GM12878 (cell line): ENCODE measurements around the gene RPL13A. TPM values are rescaled to one million over a fixed set of nuclear protein-coding genes. Genes with fewer than 3 reads are reported as not detected.

ENCODE experiments used
- ATAC-seq: fragments of 200-7000 bp; cut with Tn5 transposase; 3 replicates; pipeline ENCODE4 v1.9.1; 2020; ENCODE audit warnings: mild to moderate bottlenecking, moderate library complexity
- BruUV-seq: library from RNA; stranded (reverse); fragments of 400-500 nt; replicated peaks from 2 replicates; lab custom pipeline; 2021; lab: Mats Ljungman, UMichigan
- CTCF ChIA-PET: fragments of 300-600 bp; sonication (Branson Sonifier 250); formaldehyde crosslinking; extraction: SDS; loops from one replicate; lab custom pipeline; 2021; ENCODE audit warnings: inconsistent platforms; lab: Yijun Ruan, JAX
- POLR2A ChIA-PET: fragments of 350-600 bp; formaldehyde crosslinking; extraction: SDS; loops from one replicate; lab custom pipeline; 2021; ENCODE audit warnings: inconsistent platforms; lab: Charles Lee
- RAD21 ChIA-PET: fragments of 300-600 bp; sonication (Branson Sonifier 250); formaldehyde crosslinking; loops from one replicate; lab custom pipeline; 2023; ENCODE audit warnings: antibody characterized with exemption; ENCODE audit not compliant: unreplicated experiment; lab: Charles Lee
- SMC1A ChIA-PET: fragments of 300-600 bp; sonication (Branson Sonifier 250); formaldehyde crosslinking; loops from one replicate; lab custom pipeline; 2023; ENCODE audit not compliant: unreplicated experiment, uncharacterized antibody; lab: Charles Lee
- DNase-seq: peaks from one replicate; pipeline ENCODE4 v3.0.0-alpha.2; 2011; ENCODE audit warnings: low read depth, low spot score
- FAIRE-seq: peaks from 3 replicates; lab custom pipeline; 2011; peaks lifted over from hg19 to GRCh38; lab: Jason Lieb, UNC
- H2AFZ ChIP-seq: 2 replicates; pipeline ENCODE4 v1.6.0; 2011; ENCODE audit warnings: low read depth, low read length, control low read depth; ENCODE audit not compliant: control insufficient read depth
- H3K27ac ChIP-seq: 2 replicates; pipeline ENCODE4 v1.5.1; 2011; ENCODE audit warnings: control low read depth; ENCODE audit not compliant: control insufficient read depth, insufficient read depth
- H3K27me3 ChIP-seq, 2 experiments: replicated peaks in 1 of 2; 2 replicates each; pipeline versions ENCODE4 v1.6.0 to v1.6.1; 2011; ENCODE audit warnings: low read length in 1 of 2; ENCODE audit not compliant: control insufficient read depth in 2 of 2, insufficient read depth in 2 of 2
- H3K36me3 ChIP-seq, 2 experiments: 2 replicates each; pipeline ENCODE4 v1.5.1; 2011; ENCODE audit warnings: low read length in 1 of 2; ENCODE audit not compliant: control insufficient read depth in 2 of 2, insufficient read depth in 2 of 2
- H3K4me1 ChIP-seq: 2 replicates; pipeline ENCODE4 v1.6.1; 2011; ENCODE audit warnings: mild to moderate bottlenecking, low read length, moderate library complexity, mixed read lengths; ENCODE audit not compliant: control insufficient read depth, insufficient read depth
- H3K4me2 ChIP-seq: 2 replicates; pipeline ENCODE4 v1.6.0; 2011; ENCODE audit warnings: control low read depth; ENCODE audit not compliant: control insufficient read depth, insufficient read depth
- H3K4me3 ChIP-seq: fragments of 200-600 bp; sonication (generic); 2 replicates; pipeline ENCODE4 v1.5.1; 2016
- H3K79me2 ChIP-seq: 2 replicates; pipeline ENCODE4 v1.6.0; 2011; ENCODE audit warnings: low read length; ENCODE audit not compliant: control insufficient read depth, insufficient read depth
- H3K9ac ChIP-seq: 2 replicates; pipeline ENCODE4 v1.8.0; 2011; ENCODE audit warnings: low read length, control low read depth, mixed read lengths; ENCODE audit not compliant: control insufficient read depth, insufficient read depth
- H3K9me3 ChIP-seq: replicated peaks from 3 replicates; pipeline ENCODE4 v1.5.1; 2011; ENCODE audit warnings: mild to moderate bottlenecking, low read length; ENCODE audit not compliant: control insufficient read depth, insufficient read depth
- H4K20me1 ChIP-seq: 2 replicates; pipeline ENCODE4 v1.6.0; 2011; ENCODE audit not compliant: control insufficient read depth, insufficient read depth
- ATF7 ChIP-seq: fragments of 450-650 bp; IDR thresholded peaks from 2 replicates; pipeline ENCODE4 v1.6.1; 2016; ENCODE audit warnings: low read depth, mild to moderate bottlenecking
- CHD4 ChIP-seq: fragments of 200-600 bp; sonication (generic); IDR thresholded peaks from 2 replicates; pipeline ENCODE4 v1.6.1; 2016; ENCODE audit warnings: mild to moderate bottlenecking
- KAT2A ChIP-seq: conservative IDR thresholded peaks from 2 replicates; pipeline ENCODE4 v1.6.1; 2011; ENCODE audit warnings: low read depth, low read length; ENCODE audit not compliant: control insufficient read depth
- LARP7 ChIP-seq: fragments of 450-650 bp; IDR thresholded peaks from 2 replicates; pipeline ENCODE4 v1.6.1; 2017; ENCODE audit warnings: mild to moderate bottlenecking
- MYB ChIP-seq: fragments of 150-350 bp; IDR thresholded peaks from 2 replicates; pipeline ENCODE4 v1.6.1; 2014; ENCODE audit warnings: mild to moderate bottlenecking, low read depth, low read length, borderline replicate concordance
- POU2F2 ChIP-seq: IDR thresholded peaks from 3 replicates; pipeline ENCODE4 v1.6.1; 2011; ENCODE audit warnings: low read depth, mild to moderate bottlenecking, low read length, borderline replicate concordance
- RAD51 ChIP-seq: fragments of 450-650 bp; IDR thresholded peaks from 2 replicates; pipeline ENCODE4 v1.6.1; 2016; ENCODE audit warnings: moderate library complexity, mild to moderate bottlenecking, inconsistent platforms
- RCOR1 ChIP-seq: conservative IDR thresholded peaks from 2 replicates; pipeline ENCODE4 v1.6.1; 2012; ENCODE audit warnings: low read depth, low read length, improper control_type of control experiment
- SIN3A ChIP-seq: IDR thresholded peaks from 2 replicates; pipeline ENCODE4 v1.6.1; 2012; ENCODE audit warnings: low read depth, low read length, improper control_type of control experiment
- TCF3 ChIP-seq: IDR thresholded peaks from 2 replicates; pipeline ENCODE4 v1.6.1; 2012; ENCODE audit warnings: low read depth, mild to moderate bottlenecking, low read length, borderline replicate concordance; ENCODE audit not compliant: insufficient read depth
- WGBS: methylation state at CpG from one replicate; pipeline ENCODE4 v1.1.6; 2016; ENCODE audit warnings: low lambda C conversion rate; ENCODE audit not compliant: insufficient replicate concordance, insufficient coverage; ENCODE audit errors: missing lambda C conversion rate; 5-methylcytosine and 5-hydroxymethylcytosine counted together
- in situ Hi-C: fragments of 300-500 bp; cut with MboI; formaldehyde crosslinking; loops from 9 replicates; pipeline ENCODE4 v1.14.3; 2018; ENCODE audit warnings: mixed read lengths
- intact Hi-C: fragments of 100-400 bp; cut with micrococcal nuclease; formaldehyde crosslinking; loops from one replicate; pipeline ENCODE4 v1.14.2; 2022; ENCODE audit not compliant: unreplicated experiment
- polyA plus RNA-seq, 11 experiments: library from polyadenylated mRNA; depleted of rRNA in 4 of 11; unstranded in 6 of 11; stranded (reverse) in 5 of 11; fragments of >200 nt; fragmentation: Nextera tagmentation in 4 of 11; fragmentation: Illumina TruSeq in 1 of 11; extraction: Ambion mirVana in 4 of 11; extraction: Trizol in 1 of 11; gene quantifications; 1 replicate in 1 of 11; 2 replicates in 10 of 11; pipeline versions ENCODE4 v1.2.1 to v1.2.3, GENCODE V29; 2011 to 2016; ENCODE audit warnings: inconsistent platforms in 2 of 11, missing spikeins in 2 of 11, low read depth in 1 of 11
- total RNA-seq, 4 experiments: library from RNA; depleted of rRNA in 3 of 4; stranded (reverse); fragments of >200 nt in 3 of 4; fragmentation: Illumina TruSeq in 1 of 4; extraction: Trizol in 1 of 4; gene quantifications; 2 replicates each; pipeline versions ENCODE4 v1.2.1 to v1.2.3, GENCODE V29; 2013 to 2021
- TF ChIP-seq, protein P1 (sequence below): fragments of 450-650 bp; IDR thresholded peaks from 2 replicates; pipeline ENCODE4 v1.6.1; 2017; ENCODE audit warnings: mild to moderate bottlenecking, moderate library complexity

The RPL13A gene
- total and polyA plus RNA-seq, 10 of the 15 experiments (the other 5 are each of a cell fraction or from before 2014, with no cell fraction given): 1,426 to 8,961 (median 4,266) TPM

DNA sequence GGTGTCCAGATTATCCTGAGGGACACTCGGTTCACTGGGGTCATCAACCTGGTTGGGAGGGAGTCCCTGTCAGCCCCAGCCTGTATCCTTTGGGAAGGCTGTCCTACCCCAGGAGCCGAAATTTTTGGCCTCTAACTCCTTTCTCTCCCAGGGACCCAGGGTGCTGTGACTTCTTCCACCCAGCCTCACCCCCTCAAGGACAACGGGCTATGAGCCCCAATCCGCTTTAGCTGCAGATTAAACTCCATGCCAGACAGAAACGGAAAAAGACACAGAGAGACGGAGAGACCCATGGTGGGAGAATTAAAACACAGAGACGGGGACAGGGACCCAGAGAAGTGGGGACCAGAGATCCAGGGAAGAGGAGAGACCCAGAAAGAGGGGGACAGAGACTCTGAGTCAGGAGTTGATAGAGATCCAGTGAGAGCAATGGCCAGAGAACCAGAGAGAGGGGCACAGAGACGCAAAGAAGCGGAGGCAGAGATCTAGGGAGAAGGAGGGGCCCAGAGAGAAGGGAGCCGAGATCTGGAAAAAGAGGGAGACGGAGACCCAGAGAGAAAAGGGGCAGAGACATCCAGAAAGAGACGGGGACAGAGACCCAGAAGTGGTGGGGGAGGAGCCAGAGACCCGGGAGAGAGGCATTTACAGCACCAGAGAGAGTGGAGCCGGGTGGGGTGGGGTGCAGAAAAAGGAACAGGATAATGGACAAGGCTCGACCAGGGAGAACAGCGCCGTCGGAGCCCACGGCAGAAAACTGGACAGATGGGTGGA, 46.8 kb upstream of the RPL13A start:
- Histone ChIP-seq H3K9ac (no peak overlapping the region), H3K4me3 (no peak overlapping the region), H3K9me3 (no peaks in the 10 kb centered on the region), H3K4me1 (no peaks in the 10 kb centered on the region), H4K20me1 (no peaks in the 10 kb centered on the region), H3K27ac (no peak overlapping the region), H2AFZ (no peak overlapping the region), H3K79me2 (no peaks in the 10 kb centered on the region), H3K36me3 (no peaks in the 10 kb centered on the region), H3K4me2 (no peak overlapping the region), H3K27me3 (peaks cover 12 to 31% of the 10 kb centered on the region in 2 experiments)
- WGBS: 29% methylated on average over 19 of the region's 19 CpGs
- ChIA-PET RAD21 (no interaction called here), CTCF (interaction anchor here (1.0 to 1.3 kb wide), 3 partner anchors 11 to 49 kb away, joined by 4 to 5 read pairs (median 4); partner anchors contain the start of gene PIH1D1), SMC1A (interaction anchor here (1.3 to 1.6 kb wide), 3 partner anchors 21 to 49 kb away, joined by 3 to 5 read pairs (median 3); no protein-coding TSS in a partner anchor), POLR2A (no interaction called here)
- in situ Hi-C loops: no loop called here
- TF ChIP-seq CHD4: no peak
- TF ChIP-seq ATF7: no peak
- TF ChIP-seq RCOR1: no peak
- TF ChIP-seq RAD51: no peak
- no peak for TF ChIP-seq LARP7
- no peak for TF ChIP-seq POU2F2
- TF ChIP-seq TCF3: no peak
- TF ChIP-seq, protein P1, sequence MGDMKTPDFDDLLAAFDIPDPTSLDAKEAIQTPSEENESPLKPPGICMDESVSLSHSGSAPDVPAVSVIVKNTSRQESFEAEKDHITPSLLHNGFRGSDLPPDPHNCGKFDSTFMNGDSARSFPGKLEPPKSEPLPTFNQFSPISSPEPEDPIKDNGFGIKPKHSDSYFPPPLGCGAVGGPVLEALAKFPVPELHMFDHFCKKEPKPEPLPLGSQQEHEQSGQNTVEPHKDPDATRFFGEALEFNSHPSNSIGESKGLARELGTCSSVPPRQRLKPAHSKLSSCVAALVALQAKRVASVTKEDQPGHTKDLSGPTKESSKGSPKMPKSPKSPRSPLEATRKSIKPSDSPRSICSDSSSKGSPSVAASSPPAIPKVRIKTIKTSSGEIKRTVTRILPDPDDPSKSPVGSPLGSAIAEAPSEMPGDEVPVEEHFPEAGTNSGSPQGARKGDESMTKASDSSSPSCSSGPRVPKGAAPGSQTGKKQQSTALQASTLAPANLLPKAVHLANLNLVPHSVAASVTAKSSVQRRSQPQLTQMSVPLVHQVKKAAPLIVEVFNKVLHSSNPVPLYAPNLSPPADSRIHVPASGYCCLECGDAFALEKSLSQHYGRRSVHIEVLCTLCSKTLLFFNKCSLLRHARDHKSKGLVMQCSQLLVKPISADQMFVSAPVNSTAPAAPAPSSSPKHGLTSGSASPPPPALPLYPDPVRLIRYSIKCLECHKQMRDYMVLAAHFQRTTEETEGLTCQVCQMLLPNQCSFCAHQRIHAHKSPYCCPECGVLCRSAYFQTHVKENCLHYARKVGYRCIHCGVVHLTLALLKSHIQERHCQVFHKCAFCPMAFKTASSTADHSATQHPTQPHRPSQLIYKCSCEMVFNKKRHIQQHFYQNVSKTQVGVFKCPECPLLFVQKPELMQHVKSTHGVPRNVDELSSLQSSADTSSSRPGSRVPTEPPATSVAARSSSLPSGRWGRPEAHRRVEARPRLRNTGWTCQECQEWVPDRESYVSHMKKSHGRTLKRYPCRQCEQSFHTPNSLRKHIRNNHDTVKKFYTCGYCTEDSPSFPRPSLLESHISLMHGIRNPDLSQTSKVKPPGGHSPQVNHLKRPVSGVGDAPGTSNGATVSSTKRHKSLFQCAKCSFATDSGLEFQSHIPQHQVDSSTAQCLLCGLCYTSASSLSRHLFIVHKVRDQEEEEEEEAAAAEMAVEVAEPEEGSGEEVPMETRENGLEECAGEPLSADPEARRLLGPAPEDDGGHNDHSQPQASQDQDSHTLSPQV: no peak
- no peak for TF ChIP-seq MYB
- no peak for TF ChIP-seq SIN3A
- no peak for TF ChIP-seq KAT2A
- intact Hi-C loops: no loop called here
- ATAC-seq (no peak), FAIRE-seq (no peak), DNase-seq (no peak)
- no TSS peak for BruUV-seq
